Fibroblast of lung (primary cell): ENCODE results near the gene PLA2G4F.

Experiments
- EZH2 ChIP-seq: IDR thresholded peaks from 2 replicates; pipeline ENCODE4 v1.5.1; 2012; ENCODE audit warnings: low read length, control low read depth, mild to moderate bottlenecking; ENCODE audit errors: missing control alignments
- TF ChIP-seq, protein P1 (sequence below), 2 donors: IDR thresholded peaks in 1 of 2; conservative IDR thresholded peaks in 1 of 2; 1 replicate in 1 of 2; 2 replicates in 1 of 2; pipeline ENCODE4 v1.5.1; 2011 to 2012; ENCODE audit warnings: low read length in 2 of 2, control low read depth in 1 of 2, inconsistent platforms in 1 of 2, low read depth in 1 of 2, mild to moderate bottlenecking in 1 of 2

DNA sequence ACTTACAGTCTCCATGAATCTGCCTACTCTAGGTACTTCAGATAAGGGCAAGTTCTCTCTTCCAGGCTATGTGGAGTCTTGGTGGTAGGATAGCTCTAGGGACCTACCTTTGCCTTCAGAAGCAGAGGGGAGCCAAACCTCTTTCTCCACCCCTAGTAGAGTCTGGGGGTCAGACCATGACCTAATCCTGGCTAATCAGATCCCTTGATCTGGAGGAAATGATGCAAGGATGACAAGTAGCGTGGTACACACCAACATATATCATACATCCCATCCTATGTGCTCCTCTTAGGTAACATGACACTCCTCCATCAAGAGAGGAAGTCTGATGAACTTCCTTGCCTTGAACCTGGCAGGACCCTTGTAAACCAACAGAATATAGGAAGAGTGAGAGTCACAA lies 15.4 kb upstream of the PLA2G4F start:
- TF ChIP-seq, protein P1, sequence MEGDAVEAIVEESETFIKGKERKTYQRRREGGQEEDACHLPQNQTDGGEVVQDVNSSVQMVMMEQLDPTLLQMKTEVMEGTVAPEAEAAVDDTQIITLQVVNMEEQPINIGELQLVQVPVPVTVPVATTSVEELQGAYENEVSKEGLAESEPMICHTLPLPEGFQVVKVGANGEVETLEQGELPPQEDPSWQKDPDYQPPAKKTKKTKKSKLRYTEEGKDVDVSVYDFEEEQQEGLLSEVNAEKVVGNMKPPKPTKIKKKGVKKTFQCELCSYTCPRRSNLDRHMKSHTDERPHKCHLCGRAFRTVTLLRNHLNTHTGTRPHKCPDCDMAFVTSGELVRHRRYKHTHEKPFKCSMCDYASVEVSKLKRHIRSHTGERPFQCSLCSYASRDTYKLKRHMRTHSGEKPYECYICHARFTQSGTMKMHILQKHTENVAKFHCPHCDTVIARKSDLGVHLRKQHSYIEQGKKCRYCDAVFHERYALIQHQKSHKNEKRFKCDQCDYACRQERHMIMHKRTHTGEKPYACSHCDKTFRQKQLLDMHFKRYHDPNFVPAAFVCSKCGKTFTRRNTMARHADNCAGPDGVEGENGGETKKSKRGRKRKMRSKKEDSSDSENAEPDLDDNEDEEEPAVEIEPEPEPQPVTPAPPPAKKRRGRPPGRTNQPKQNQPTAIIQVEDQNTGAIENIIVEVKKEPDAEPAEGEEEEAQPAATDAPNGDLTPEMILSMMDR (conservative IDR thresholded peaks at IDR 0.05 in 1 of 2, IDR thresholded peaks at IDR 0.05 in 1 of 2; ENCODE audit: low read depth in 1 of 2, low read length in 2 of 2): no peak
- TF ChIP-seq EZH2: no peak
